Measurements from ENCODE around the gene HMCN2. TPM values are rescaled to one million over a fixed set of nuclear protein-coding genes. Genes with fewer than 3 reads are reported as not detected.

HMCN2 gene
- total and polyA plus RNA-seq, 2 experiments from 2014 or later: 0.27 to 0.36 TPM

DNA sequence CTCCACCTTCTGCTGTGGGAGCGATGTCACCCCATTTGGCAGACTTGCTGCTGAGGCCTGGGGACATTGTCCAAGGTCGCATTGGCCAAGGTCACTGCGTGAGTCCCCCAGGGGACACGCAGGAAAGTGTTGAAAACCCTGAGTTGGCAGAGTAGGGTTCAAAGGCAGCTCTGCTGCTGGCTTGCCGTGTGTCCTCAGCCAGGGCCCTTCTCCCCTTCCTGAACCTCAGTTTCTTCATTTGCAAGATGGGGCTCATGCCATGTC is 193.2 kb downstream of the HMCN2 start:
- Histone ChIP-seq H3K36me3 (no peaks in the 10 kb centered on the region), H3K4me3 (no peak overlapping the region), H3K27ac (no peak overlapping the region), H3K27me3 (no peaks in the 10 kb centered on the region), H3K4me1 (ENCODE audit: low read depth) (peaks cover 4% of the 10 kb centered on the region), H3K9me3 (ENCODE audit: low read depth) (no peaks in the 10 kb centered on the region)
- TF ChIP-seq, protein P1, sequence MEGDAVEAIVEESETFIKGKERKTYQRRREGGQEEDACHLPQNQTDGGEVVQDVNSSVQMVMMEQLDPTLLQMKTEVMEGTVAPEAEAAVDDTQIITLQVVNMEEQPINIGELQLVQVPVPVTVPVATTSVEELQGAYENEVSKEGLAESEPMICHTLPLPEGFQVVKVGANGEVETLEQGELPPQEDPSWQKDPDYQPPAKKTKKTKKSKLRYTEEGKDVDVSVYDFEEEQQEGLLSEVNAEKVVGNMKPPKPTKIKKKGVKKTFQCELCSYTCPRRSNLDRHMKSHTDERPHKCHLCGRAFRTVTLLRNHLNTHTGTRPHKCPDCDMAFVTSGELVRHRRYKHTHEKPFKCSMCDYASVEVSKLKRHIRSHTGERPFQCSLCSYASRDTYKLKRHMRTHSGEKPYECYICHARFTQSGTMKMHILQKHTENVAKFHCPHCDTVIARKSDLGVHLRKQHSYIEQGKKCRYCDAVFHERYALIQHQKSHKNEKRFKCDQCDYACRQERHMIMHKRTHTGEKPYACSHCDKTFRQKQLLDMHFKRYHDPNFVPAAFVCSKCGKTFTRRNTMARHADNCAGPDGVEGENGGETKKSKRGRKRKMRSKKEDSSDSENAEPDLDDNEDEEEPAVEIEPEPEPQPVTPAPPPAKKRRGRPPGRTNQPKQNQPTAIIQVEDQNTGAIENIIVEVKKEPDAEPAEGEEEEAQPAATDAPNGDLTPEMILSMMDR (IDR thresholded peaks at IDR 0.05; ENCODE audit: low read depth, low read length): no peak
- DNase-seq (ENCODE audit: low read depth in 1 of 2, low spot score in 1 of 2): no peak

DNA sequence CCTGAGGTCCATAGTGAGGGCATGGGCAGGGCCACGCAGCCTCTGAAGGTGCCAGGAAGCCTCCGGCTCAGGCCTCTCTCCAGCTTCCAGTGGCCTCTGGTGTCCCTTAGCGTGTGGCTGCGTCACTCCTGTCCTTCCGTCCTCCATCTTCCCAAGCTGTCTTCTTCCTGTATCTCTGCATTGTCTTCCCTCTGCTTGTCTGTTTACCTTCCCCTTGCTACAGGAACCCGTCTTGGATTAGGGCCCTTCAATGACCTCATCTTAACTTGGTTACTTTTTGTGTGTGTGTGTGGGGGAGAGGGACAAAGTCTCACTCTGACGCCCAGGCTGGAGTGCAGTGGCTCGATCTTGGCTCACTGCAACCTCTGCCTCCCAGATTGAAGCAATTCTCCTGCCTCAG is 193.6 kb downstream of the HMCN2 start:
- H3K36me3 ChIP-seq: no peaks in the 10 kb centered on the region
- H3K27ac ChIP-seq: no peak overlapping the region
- TF ChIP-seq, protein P1 (IDR thresholded peaks at IDR 0.05; ENCODE audit: low read depth, low read length): no peak
- H3K9me3 ChIP-seq (ENCODE audit: low read depth): no peaks in the 10 kb centered on the region
- H3K4me1 ChIP-seq (ENCODE audit: low read depth): no peaks in the 10 kb centered on the region
- no peak overlapping the region for H3K4me3 ChIP-seq
- no peak for DNase-seq (ENCODE audit: low read depth in 1 of 2, low spot score in 1 of 2)
- H3K27me3 ChIP-seq: no peaks in the 10 kb centered on the region

DNA sequence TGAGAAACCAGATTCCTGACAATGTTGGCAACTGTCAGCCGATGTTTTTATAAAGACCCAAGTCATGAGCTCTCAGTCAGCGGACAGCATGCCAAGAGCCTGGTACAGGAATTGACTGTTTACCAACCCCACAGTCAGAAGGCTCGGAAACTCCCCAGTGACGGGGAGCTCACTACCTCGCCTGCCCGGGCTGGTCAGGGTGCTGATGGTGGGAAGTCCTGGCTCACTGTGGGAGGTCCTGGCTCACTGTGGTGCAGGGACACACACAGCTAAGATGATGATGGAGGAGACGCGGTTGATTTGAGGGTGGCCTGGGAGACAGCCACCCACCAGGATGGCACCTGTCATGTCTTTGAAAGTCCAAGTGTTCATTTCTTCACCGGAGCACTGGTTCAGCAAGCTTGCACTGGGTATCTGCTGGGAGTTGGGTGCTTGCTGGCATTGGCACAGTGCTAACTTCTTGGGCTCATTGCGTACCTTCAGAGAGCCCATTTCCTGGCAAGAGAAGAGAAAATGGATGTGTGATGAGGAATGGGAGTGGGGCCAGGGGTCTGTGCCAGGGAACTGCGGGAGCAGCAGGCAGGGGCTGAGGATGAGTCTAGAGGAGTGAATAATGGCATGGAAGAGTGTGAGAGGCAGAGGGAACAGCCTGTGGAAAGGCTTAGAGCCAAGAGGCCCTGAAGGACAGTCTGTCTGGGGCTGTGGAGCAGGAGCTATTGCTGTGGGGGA is 194.5 kb downstream of the HMCN2 start:
- no peaks in the 10 kb centered on the region for H3K27me3 ChIP-seq
- no peaks in the 10 kb centered on the region for H3K4me1 ChIP-seq (ENCODE audit: low read depth)
- no peaks in the 10 kb centered on the region for H3K36me3 ChIP-seq
- H3K27ac ChIP-seq: no peak overlapping the region
- no peak for DNase-seq (ENCODE audit: low read depth in 1 of 2, low spot score in 1 of 2)
- TF ChIP-seq, protein P1 (IDR thresholded peaks at IDR 0.05; ENCODE audit: low read depth, low read length): no peak
- H3K9me3 ChIP-seq (ENCODE audit: low read depth): no peaks in the 10 kb centered on the region
- H3K4me3 ChIP-seq: no peak overlapping the region

DNA sequence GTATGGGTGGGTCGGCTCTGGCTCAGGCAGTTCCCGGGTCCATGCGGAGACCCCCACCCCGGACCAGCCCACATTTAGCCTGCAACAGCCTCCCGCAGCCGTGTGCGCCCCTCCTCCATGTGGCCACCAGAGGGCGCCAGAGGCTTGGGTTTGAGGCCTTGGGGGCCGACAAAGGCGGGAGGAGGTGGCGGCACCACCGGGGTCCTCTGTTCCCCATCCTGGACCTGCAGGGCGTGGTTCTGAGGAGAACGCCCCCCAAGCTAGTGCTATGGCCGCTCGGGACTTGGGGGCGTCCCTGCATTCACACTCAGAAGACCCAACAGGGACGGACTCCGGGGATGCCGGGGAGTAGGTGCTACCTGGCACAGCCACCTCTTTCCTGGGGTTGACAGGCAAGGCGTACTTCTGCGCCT is 195.7 kb downstream of the HMCN2 start:
- Histone ChIP-seq H3K27ac (no peak overlapping the region), H3K9me3 (ENCODE audit: low read depth) (no peaks in the 10 kb centered on the region), H3K27me3 (no peaks in the 10 kb centered on the region), H3K36me3 (no peaks in the 10 kb centered on the region), H3K4me1 (ENCODE audit: low read depth) (no peaks in the 10 kb centered on the region), H3K4me3 (no peak overlapping the region)
- peak; percentile 50 to 78 for DNase-seq (ENCODE audit: low read depth in 1 of 2, low spot score in 1 of 2)
- TF ChIP-seq, protein P1 (IDR thresholded peaks at IDR 0.05; ENCODE audit: low read depth, low read length): peak; percentile 75

DNA sequence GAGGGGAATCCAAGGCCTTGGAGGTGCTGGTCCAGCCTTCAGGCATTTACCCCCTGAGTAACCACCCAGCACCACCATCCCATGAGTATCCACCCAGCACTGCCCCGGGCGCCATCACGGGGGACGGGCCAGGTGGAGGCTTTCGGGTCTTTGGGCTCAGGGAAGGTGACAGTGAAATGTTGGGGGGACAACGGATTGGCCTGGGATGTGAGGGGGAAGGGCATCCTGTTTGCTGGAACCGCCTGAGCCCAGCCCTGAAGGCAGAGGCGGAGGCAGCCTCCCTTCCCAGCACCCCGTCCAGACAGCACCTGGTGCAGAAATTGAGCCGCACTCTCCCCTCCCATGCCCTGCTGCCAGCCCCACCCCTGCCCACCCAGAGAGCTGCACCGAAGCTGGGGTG is 196.2 kb downstream of the HMCN2 start:
- TF ChIP-seq, protein P1 (IDR thresholded peaks at IDR 0.05; ENCODE audit: low read depth, low read length): no peak
- Histone ChIP-seq H3K4me1 (ENCODE audit: low read depth) (no peaks in the 10 kb centered on the region), H3K36me3 (no peaks in the 10 kb centered on the region), H3K27me3 (no peaks in the 10 kb centered on the region), H3K27ac (no peak overlapping the region), H3K4me3 (no peak overlapping the region), H3K9me3 (ENCODE audit: low read depth) (no peaks in the 10 kb centered on the region)
- no peak for DNase-seq (ENCODE audit: low read depth in 1 of 2, low spot score in 1 of 2)
